IMR-90 (cell line): ENCODE results near the gene LRRFIP1. TPM values are rescaled to one million over a fixed set of nuclear protein-coding genes. Genes with fewer than 3 reads are reported as not detected.

Experiments
- ATAC-seq: fragments of 200-7000 bp; cut with Tn5 transposase; 2 replicates; pipeline ENCODE4 v1.9.1; 2020; ENCODE audit warnings: low read depth, mild to moderate bottlenecking, moderate library complexity
- BruUV-seq: library from RNA; stranded (reverse); fragments of 400-500 nt; replicated peaks from 2 replicates; lab custom pipeline; 2021; lab: Mats Ljungman, UMichigan
- CTCF ChIA-PET: fragments of 300-600 bp; formaldehyde crosslinking; extraction: SDS; loops from one replicate; lab custom pipeline; 2021; ENCODE audit warnings: antibody characterized with exemption; lab: Yijun Ruan, JAX
- POLR2A ChIA-PET: fragments of 300-600 bp; sonication (Branson Sonifier 250); formaldehyde crosslinking; loops from one replicate; lab custom pipeline; 2022; ENCODE audit warnings: antibody characterized with exemption; ENCODE audit not compliant: unreplicated experiment; lab: Charles Lee
- DNase-seq: peaks from one replicate; pipeline ENCODE4 v3.0.0; 2013
- H2AFZ ChIP-seq: replicated peaks from 2 replicates; pipeline ENCODE3; 2013; ENCODE audit warnings: low read length, mild to moderate bottlenecking; ENCODE audit not compliant: poor library complexity
- H2AK5ac ChIP-seq: 2 replicates; pipeline ENCODE4 v1.6.1; 2013; ENCODE audit warnings: low read depth, low read length, inconsistent platforms
- H2AK9ac ChIP-seq: replicated peaks from 2 replicates; pipeline ENCODE3; 2013; ENCODE audit warnings: mild to moderate bottlenecking, low read depth, low read length, moderate library complexity; ENCODE audit not compliant: poor library complexity
- H2BK120ac ChIP-seq: 2 replicates; pipeline ENCODE4 v1.6.1; 2013; ENCODE audit warnings: low read depth, low read length, inconsistent platforms
- H2BK15ac ChIP-seq: 3 replicates; pipeline ENCODE4 v1.6.1; 2013; ENCODE audit warnings: low read depth, low read length, inconsistent platforms
- H2BK20ac ChIP-seq: 2 replicates; pipeline ENCODE4 v1.6.1; 2013; ENCODE audit warnings: low read depth, mild to moderate bottlenecking, inconsistent platforms, low read length, moderate library complexity
- H2BK5ac ChIP-seq: 2 replicates; pipeline ENCODE4 v1.6.1; 2013; ENCODE audit warnings: mild to moderate bottlenecking, low read depth, low read length, inconsistent platforms; ENCODE audit not compliant: poor library complexity, severe bottlenecking
- H3K14ac ChIP-seq: replicated peaks from 2 replicates; pipeline ENCODE4 v1.6.1; 2013; ENCODE audit warnings: low read depth, low read length, inconsistent platforms
- H3K18ac ChIP-seq: 2 replicates; pipeline ENCODE4 v1.6.1; 2013; ENCODE audit warnings: low read depth, low read length, control low read depth
- H3K23ac ChIP-seq: 2 replicates; pipeline ENCODE4 v1.6.1; 2013; ENCODE audit warnings: low read depth, low read length, inconsistent platforms
- H3K27ac ChIP-seq: 2 replicates; pipeline ENCODE4 v1.5.1; 2013; ENCODE audit warnings: mild to moderate bottlenecking, control low read depth, low read length; ENCODE audit not compliant: insufficient read depth
- H3K27me3 ChIP-seq: 2 replicates; pipeline ENCODE4 v1.6.1; 2013; ENCODE audit warnings: low read length; ENCODE audit not compliant: control insufficient read depth, insufficient read depth
- H3K36me3 ChIP-seq: 2 replicates; pipeline ENCODE4 v1.6.1; 2013; ENCODE audit warnings: low read length, mixed read lengths; ENCODE audit not compliant: control insufficient read depth, insufficient read depth
- H3K4ac ChIP-seq: 2 replicates; pipeline ENCODE4 v1.6.1; 2013; ENCODE audit warnings: low read depth, low read length, inconsistent platforms
- H3K4me1 ChIP-seq: 2 replicates; pipeline ENCODE4 v1.6.1; 2013; ENCODE audit warnings: low read length, mixed read lengths; ENCODE audit not compliant: control insufficient read depth, insufficient read depth
- H3K4me2 ChIP-seq: 2 replicates; pipeline ENCODE4 v1.6.1; 2013; ENCODE audit warnings: low read depth, mild to moderate bottlenecking, control low read depth, low read length, moderate library complexity
- H3K4me3 ChIP-seq: 2 replicates; pipeline ENCODE4 v1.5.1; 2013; ENCODE audit warnings: low read depth, mild to moderate bottlenecking, control low read depth, low read length, moderate library complexity; ENCODE audit not compliant: insufficient read depth
- H3K56ac ChIP-seq: 2 replicates; pipeline ENCODE4 v1.6.1; 2013; ENCODE audit warnings: low read length, inconsistent platforms; ENCODE audit not compliant: insufficient read depth; ENCODE audit errors: extremely low read depth
- H3K79me1 ChIP-seq, 2 experiments: 2 replicates each; pipeline ENCODE4 v1.6.1; 2013; ENCODE audit warnings: low read length in 2 of 2, inconsistent platforms in 1 of 2, low read depth in 1 of 2
- H3K9ac ChIP-seq: 2 replicates; pipeline ENCODE4 v1.6.1; 2013; ENCODE audit warnings: low read depth, low read length, control low read depth
- H3K9me1 ChIP-seq: 2 replicates; pipeline ENCODE4 v1.6.1; 2013; ENCODE audit warnings: low read length, inconsistent platforms; ENCODE audit not compliant: insufficient read depth
- H3K9me3 ChIP-seq: 2 replicates; pipeline ENCODE4 v1.6.1; 2013; ENCODE audit warnings: low read length; ENCODE audit not compliant: control insufficient read depth, insufficient read depth
- H4K20me1 ChIP-seq: 2 replicates; pipeline ENCODE4 v1.6.1; 2013; ENCODE audit warnings: low read length, inconsistent platforms; ENCODE audit not compliant: insufficient read depth
- H4K5ac ChIP-seq: 2 replicates; pipeline ENCODE4 v1.6.1; 2013; ENCODE audit warnings: mild to moderate bottlenecking, low read depth, low read length, control low read depth
- H4K8ac ChIP-seq, 2 experiments: 2 replicates each; pipeline ENCODE4 v1.6.1; 2013; ENCODE audit warnings: low read depth in 2 of 2, low read length in 2 of 2, control low read depth in 1 of 2, inconsistent platforms in 1 of 2
- H4K91ac ChIP-seq: 2 replicates; pipeline ENCODE4 v1.6.1; 2013; ENCODE audit warnings: low read depth, low read length, inconsistent platforms; ENCODE audit not compliant: insufficient read depth
- BHLHE40 ChIP-seq: fragments of 150-350 bp; IDR thresholded peaks from 2 replicates; pipeline ENCODE4 v1.6.1; 2016; ENCODE audit warnings: mild to moderate bottlenecking, low read depth, low read length
- CEBPB ChIP-seq: IDR thresholded peaks from 2 replicates; pipeline ENCODE4 v1.6.1; 2012; ENCODE audit warnings: low read depth, low read length, improper control_type of control experiment
- CHD1 ChIP-seq: IDR thresholded peaks from 2 replicates; pipeline ENCODE4 v1.6.1; 2012; ENCODE audit warnings: low read depth, low read length, improper control_type of control experiment
- CTCF ChIP-seq: conservative IDR thresholded peaks from 2 replicates; pipeline ENCODE4 v1.5.1; 2012; ENCODE audit warnings: mild to moderate bottlenecking, low read depth, low read length, improper control_type of control experiment
- FOS ChIP-seq: fragments of 150-350 bp; IDR thresholded peaks from 2 replicates; pipeline ENCODE4 v1.6.1; 2016; ENCODE audit warnings: low read depth, low read length
- MAFK ChIP-seq: IDR thresholded peaks from 2 replicates; pipeline ENCODE4 v1.6.1; 2012; ENCODE audit warnings: low read depth, low read length, improper control_type of control experiment
- MAZ ChIP-seq: IDR thresholded peaks from 2 replicates; pipeline ENCODE4 v1.6.1; 2012; ENCODE audit warnings: low read depth, mild to moderate bottlenecking, low read length, improper control_type of control experiment, moderate library complexity, borderline replicate concordance
- MXI1 ChIP-seq: IDR thresholded peaks from 2 replicates; pipeline ENCODE4 v1.6.1; 2012; ENCODE audit warnings: low read depth, mild to moderate bottlenecking, low read length, moderate library complexity, borderline replicate concordance
- NFE2L2 ChIP-seq: fragments of 150-350 bp; IDR thresholded peaks from 2 replicates; pipeline ENCODE4 v1.6.1; 2016; ENCODE audit warnings: low read depth, mild to moderate bottlenecking, low read length
- POLR2A ChIP-seq: IDR thresholded peaks from 2 replicates; pipeline ENCODE4 v1.6.1; 2012; ENCODE audit warnings: mild to moderate bottlenecking, low read depth, low read length
- RAD21 ChIP-seq: IDR thresholded peaks from 2 replicates; pipeline ENCODE4 v1.6.1; 2012; ENCODE audit warnings: low read length, improper control_type of control experiment
- RCOR1 ChIP-seq: IDR thresholded peaks from 2 replicates; pipeline ENCODE4 v1.6.1; 2012; ENCODE audit warnings: mild to moderate bottlenecking, low read length, improper control_type of control experiment; ENCODE audit not compliant: insufficient replicate concordance
- RFX5 ChIP-seq: IDR thresholded peaks from 2 replicates; pipeline ENCODE4 v1.8.0; 2012; ENCODE audit warnings: low read depth, mild to moderate bottlenecking, low read length, moderate library complexity
- SMC3 ChIP-seq: fragments of 150-350 bp; IDR thresholded peaks from 2 replicates; pipeline ENCODE4 v1.6.1; 2016; ENCODE audit warnings: low read depth, mild to moderate bottlenecking, antibody characterized with exemption, low read length, moderate library complexity
- USF2 ChIP-seq: fragments of 150-350 bp; IDR thresholded peaks from 2 replicates; pipeline ENCODE4 v1.6.1; 2017; ENCODE audit warnings: mild to moderate bottlenecking, antibody characterized with exemption, low read length, low read depth
- dilution Hi-C: fragments of 300-500 bp; cut with HindIII; formaldehyde crosslinking; loops from one replicate; pipeline ENCODE4 v1.14.3; 2018; ENCODE audit warnings: low sequenced_read_pairs; ENCODE audit not compliant: unreplicated experiment
- in situ Hi-C: fragments of 300-500 bp; cut with MboI; formaldehyde crosslinking; loops from 3 replicates; pipeline ENCODE4 v1.14.3; 2019; ENCODE audit warnings: low sequenced_read_pairs, inconsistent platforms, mixed read lengths
- intact Hi-C: fragments of 100-400 bp; cut with micrococcal nuclease; formaldehyde crosslinking; loops from 2 replicates; pipeline ENCODE4 v1.10.0; 2022
- polyA plus RNA-seq, 3 experiments: library from polyadenylated mRNA; depleted of rRNA; stranded (reverse); fragments of >200 nt; gene quantifications; 2 replicates each; pipeline ENCODE4 v1.2.3, GENCODE V29; 2012; ENCODE audit warnings: low replicate concordance in 1 of 3
- total RNA-seq: library from RNA; depleted of rRNA; stranded (reverse); fragments of >200 nt; gene quantifications from 2 replicates; pipeline ENCODE4 v1.2.3, GENCODE V29; 2012
- TF ChIP-seq, protein P1 (sequence below): fragments of 150-350 bp; IDR thresholded peaks from 2 replicates; pipeline ENCODE4 v1.6.1; 2016; ENCODE audit warnings: low read depth, mild to moderate bottlenecking, low read length, moderate library complexity, borderline replicate concordance

Gene LRRFIP1
- total and polyA plus RNA-seq, 2 of the 4 experiments (the other 2 are of a cell fraction) = 52.2 to 54.4 TPM

DNA sequence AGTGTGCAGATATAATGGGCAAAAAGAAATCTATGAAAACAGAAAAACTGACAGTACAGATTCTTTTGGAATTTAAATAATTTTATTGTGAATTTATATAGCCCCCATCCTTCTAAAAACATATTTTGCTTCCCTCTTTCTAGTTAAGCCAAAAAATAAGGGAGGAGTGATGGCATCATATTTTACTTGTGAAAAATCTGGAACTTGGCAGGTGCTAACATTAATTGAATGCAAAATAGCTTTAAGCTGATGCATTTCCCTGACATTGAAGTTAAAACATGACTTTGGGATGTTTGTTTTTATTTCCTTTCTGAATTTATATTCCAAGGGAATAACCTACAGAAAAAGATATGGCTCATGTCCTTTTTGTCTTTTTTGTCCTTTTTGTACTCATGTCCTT is 88.6 kb downstream of the LRRFIP1 start:
- intact Hi-C loops (no loop called here), in situ Hi-C loops (no loop called here), dilution Hi-C loops (no loop called here)
- Histone ChIP-seq H3K4me2 (no peak overlapping the region), H3K4me1 (peaks cover 25% of the 10 kb centered on the region), H3K4me3 (no peak overlapping the region), H4K5ac (no peak overlapping the region), H3K36me3 (peaks cover 19% of the 10 kb centered on the region; the same call in 1 of the 2 replicates), H3K14ac (no peak overlapping the region), H3K27ac (no peak overlapping the region), H2BK20ac (peak overlapping the region; percentile 28; the same call in 1 of the 2 replicates), H3K9me1 (peaks cover 36% of the 10 kb centered on the region), H2BK5ac (no peak overlapping the region), H2BK15ac (no peak overlapping the region), H3K56ac (no peak overlapping the region), H3K27me3 (no peaks in the 10 kb centered on the region), H4K8ac (no peak overlapping the region), H3K4ac (no peak overlapping the region; the same call in 1 of the 2 replicates), H3K79me1 (peaks cover 28 to 83% of the 10 kb centered on the region in 2 experiments), H2AK5ac (no peak overlapping the region), H3K9ac (no peak overlapping the region), H2AFZ (no peak overlapping the region), H4K91ac (peak overlapping the region; percentile 7; the same call in 1 of the 2 replicates), H3K23ac (no peak overlapping the region), H2BK120ac (0 out of 2 replicates have a peak overlapping the region, but pooled peaks have one; percentile 4), H4K20me1 (peaks cover 66% of the 10 kb centered on the region), H3K18ac (no peak overlapping the region), H2AK9ac (no peak overlapping the region), H3K9me3 (no peaks in the 10 kb centered on the region)
- ATAC-seq (no peak), DNase-seq (no peak)
- TF ChIP-seq MAFK (no peak), RAD21 (no peak), SMC3 (no peak), RFX5 (no peak), NFE2L2 (no peak), RCOR1 (no peak), MAZ (no peak), CEBPB (no peak), FOS (no peak), CTCF (no peak), CHD1 (no peak), BHLHE40 (no peak), MXI1 (no peak), USF2 (no peak), POLR2A (no peak)
- TF ChIP-seq, protein P1, sequence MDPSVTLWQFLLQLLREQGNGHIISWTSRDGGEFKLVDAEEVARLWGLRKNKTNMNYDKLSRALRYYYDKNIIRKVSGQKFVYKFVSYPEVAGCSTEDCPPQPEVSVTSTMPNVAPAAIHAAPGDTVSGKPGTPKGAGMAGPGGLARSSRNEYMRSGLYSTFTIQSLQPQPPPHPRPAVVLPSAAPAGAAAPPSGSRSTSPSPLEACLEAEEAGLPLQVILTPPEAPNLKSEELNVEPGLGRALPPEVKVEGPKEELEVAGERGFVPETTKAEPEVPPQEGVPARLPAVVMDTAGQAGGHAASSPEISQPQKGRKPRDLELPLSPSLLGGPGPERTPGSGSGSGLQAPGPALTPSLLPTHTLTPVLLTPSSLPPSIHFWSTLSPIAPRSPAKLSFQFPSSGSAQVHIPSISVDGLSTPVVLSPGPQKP = no peak
- no TSS peak for BruUV-seq
- ChIA-PET CTCF (interaction anchor here (1.2 to 1.3 kb wide), 2 partner anchors 29 to 43 kb away, joined by 4 to 5 read pairs; no protein-coding TSS in a partner anchor), POLR2A (no interaction called here)
